HCT116 (cell line): ENCODE measurements around the gene DOK5.

ENCODE experiments used
- ATF3 ChIP-seq: IDR thresholded peaks from 2 replicates; pipeline ENCODE4 v1.6.1; 2012
- CTCF ChIP-seq, 3 experiments: fragments of 200-600 bp in 1 of 3; sonication (generic) in 1 of 3; IDR thresholded peaks in 2 of 3; conservative IDR thresholded peaks in 1 of 3; 2 replicates each; pipeline ENCODE4 v1.5.1; 2012 to 2017; ENCODE audit warnings: low read depth in 2 of 3, low read length in 2 of 3, antibody characterized with exemption in 1 of 3, borderline replicate concordance in 1 of 3, control low read depth in 1 of 3, mild to moderate bottlenecking in 1 of 3, mixed read lengths in 1 of 3, mixed run types in 1 of 3, moderate library complexity in 1 of 3; ENCODE audit not compliant: insufficient read depth in 1 of 3
- EZH2 ChIP-seq: fragments of 200-600 bp; sonication (generic); IDR thresholded peaks from 2 replicates; pipeline ENCODE4 v1.6.1; 2017; ENCODE audit warnings: antibody characterized with exemption, mixed run types
- POLR2AphosphoS5 ChIP-seq: IDR thresholded peaks from 2 replicates; pipeline ENCODE4 v1.6.1; 2011; ENCODE audit warnings: mild to moderate bottlenecking, low read depth, low read length, moderate library complexity

GRCh38 chr20:54570561-54570960 is 95.2 kb downstream of the DOK5 start:
- TF ChIP-seq EZH2 (no peak), ATF3 (no peak), CTCF (IDR thresholded peaks at IDR 0.05 in 2 of 3, conservative IDR thresholded peaks at IDR 0.05 in 1 of 3; ENCODE audit: borderline replicate concordance in 1 of 3, insufficient read depth in 1 of 3, low read depth in 2 of 3, low read length in 2 of 3) (no peak), POLR2AphosphoS5 (no peak)
